Measurements from ENCODE around the gene EIF4G3.

GRCh38 chr1:20932437-20932977 lies 244.2 kb downstream of the EIF4G3 start:
- TF ChIP-seq CTCF (IDR thresholded peaks at IDR 0.05) (no peak), EZH2 (IDR thresholded peaks at IDR 0.05; ENCODE audit: borderline replicate concordance, insufficient read depth, low read depth, low read length, poor library complexity, severe bottlenecking) (no peak)
